Measurements from ENCODE around the gene PHGDH.
A peak's percentile ranks its signal among the peaks of the same experiment; 100 is the strongest.
"Not testable (repeated sequence)": the region's sequence is repeated elsewhere in the genome, so short reads cannot be mapped to it uniquely, and the experiment has no call there.

Gene PHGDH

DNA sequence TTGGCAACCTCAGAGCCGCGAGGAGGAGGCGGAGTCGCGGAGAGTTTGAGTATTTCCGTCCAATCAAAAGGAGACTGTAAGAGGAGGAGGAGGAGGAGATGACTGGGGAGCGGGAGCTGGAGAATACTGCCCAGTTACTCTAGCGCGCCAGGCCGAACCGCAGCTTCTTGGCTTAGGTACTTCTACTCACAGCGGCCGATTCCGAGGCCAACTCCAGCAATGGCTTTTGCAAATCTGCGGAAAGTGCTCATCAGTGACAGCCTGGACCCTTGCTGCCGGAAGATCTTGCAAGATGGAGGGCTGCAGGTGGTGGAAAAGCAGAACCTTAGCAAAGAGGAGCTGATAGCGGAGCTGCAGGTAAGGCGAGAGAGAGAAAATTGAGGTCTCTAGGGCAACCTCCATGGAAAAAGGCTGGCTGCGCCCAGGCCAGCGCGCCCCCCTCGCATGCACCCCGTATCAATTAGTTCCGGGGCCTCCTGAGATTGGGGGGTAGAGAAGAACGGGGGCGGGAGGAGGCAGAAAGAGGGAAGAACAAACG, at the start of gene PHGDH:
PHGDH (plus strand) TSS at position 131 of the 538 bp plus-strand sequence; CDS start at position 220, 89 bp downstream.
- DNase-seq (ENCODE audit: low read depth): peak; percentile 78

DNA sequence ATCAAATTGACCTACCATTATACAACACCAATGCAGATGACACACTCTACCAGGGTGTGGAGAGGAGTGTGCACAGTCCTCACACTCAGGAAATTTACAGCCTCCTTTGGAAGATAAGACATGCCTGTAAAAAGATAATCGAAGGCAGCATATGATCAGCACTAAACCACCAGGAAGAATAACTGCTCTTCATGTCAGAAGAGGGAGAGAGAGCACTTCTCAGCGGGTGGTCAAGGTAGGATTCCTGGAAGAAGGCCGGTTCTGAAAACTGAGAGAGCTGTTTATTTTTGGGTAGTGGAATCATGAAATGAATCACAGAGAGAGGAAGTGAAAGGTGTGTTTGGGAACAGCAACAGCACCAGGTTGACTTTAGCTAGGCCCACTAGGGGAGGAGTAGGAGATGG, 49.7 kb upstream of the PHGDH start:
- no peak for DNase-seq (ENCODE audit: low read depth)

DNA sequence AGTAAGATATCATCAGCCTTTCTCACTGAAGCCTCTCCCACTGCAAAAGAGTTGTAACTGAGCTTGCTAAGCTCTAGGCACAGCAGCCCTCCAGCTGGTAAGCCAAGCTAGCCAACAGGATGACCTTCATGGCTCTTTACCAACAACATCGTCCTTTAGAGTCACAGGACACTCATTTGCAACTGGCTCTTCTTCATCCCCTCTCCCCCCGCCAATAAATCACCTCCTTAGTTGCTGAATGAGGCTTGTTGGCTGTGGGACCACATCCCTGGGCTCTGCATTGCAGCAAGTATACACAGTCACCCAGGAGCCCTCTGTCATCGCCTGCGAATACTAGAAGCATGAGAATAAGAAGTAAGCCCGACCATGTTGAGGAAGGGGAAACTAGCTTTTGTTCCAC, 47.7 kb upstream of the PHGDH start:
- DNase-seq (ENCODE audit: low read depth): no peak

DNA sequence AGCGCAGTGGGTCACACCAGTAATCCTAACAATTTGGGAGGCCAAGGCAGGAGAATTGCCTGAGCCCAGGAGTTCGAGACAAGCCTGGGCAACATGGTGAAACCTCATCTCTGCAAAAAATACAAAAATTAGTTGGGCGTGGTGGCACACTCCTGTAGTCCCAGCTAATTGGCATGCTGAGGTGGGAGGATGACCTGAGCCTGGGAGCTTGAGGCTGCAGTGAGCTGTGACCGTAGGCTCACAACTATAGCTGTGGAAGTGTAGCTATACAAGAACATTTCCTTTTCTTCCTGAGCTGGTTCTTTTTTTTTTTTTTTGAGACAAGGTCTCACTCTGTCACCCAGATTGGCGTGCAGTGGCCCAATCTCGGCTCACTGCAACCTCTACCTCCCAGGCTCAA, 44.6 kb upstream of the PHGDH start:
- no peak for DNase-seq (ENCODE audit: low read depth)

DNA sequence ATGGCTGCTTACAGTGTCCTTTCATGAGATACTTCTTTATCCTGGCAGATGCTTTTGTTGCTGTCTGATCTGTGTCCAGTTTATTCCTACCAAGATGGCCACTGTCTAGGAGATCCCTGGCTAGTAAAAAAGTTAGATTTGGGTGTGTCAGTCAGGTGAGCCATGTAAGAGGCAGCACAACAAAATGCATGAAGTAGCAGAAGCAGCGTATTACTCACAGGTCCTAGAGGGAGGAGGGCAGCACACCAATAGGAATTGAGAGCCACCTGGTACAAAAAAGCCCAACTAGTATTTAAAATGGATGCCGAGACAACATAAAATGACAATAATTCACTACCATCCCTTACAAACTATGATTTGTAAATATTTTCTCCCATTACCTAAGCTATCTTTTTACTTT, 40.8 kb upstream of the PHGDH start:
- DNase-seq (ENCODE audit: low read depth): no peak

DNA sequence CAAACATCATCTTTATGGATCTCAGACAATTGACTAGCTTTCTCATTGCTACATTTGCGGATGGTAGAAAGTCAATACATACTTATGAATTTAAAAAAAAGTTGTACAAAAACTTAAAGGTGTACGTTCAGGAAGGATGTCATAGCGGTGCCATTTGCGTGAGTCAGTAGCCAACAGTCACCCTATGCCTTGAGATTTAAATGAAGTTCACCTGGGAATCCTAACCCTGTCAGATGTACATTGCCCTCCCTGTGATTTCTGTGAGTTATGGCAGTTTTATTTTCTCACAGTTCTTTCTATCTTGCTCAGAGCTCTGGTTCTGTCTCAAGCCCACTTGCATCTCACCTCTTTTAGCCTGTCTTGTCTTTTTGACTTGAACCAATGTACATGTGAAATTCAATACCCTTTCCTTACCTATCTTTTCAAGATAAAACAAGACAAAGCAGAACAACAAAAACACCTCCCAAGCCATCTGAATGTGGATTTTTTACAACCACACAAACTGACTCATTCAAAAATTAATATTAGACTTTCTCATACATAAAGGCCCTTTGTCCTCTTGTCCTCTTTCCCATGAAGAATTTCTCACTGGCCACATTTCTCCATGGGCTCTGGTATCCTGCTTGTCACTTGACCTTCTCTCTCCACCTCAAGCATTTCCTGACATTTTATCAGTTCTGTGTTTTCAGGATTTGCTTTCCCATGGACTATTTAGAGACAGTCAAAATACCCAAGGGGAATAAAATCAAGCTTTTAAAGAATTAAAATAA, 38.4 kb upstream of the PHGDH start:
- DNase-seq (ENCODE audit: low read depth): no peak

DNA sequence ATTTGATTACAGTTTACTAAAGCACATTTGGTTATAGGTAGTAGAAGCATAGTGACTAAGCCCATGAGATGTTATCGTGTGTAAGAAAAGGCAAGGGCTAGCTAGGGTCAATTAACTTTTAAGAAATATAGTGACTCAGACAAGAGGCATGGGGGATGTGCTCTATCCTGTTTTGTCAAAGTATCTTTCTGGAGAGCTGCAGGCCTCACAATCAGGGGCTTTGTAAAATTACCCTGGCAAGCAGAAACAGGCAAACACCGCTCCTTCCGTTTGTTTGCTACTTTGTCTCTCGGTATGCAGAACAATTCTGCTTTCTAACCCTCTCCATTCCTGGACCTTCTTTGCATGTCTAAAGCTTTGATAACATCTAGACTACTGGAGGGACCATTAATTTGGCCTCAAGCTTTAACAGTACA, 37.6 kb upstream of the PHGDH start:
- peak; percentile 23 for DNase-seq (ENCODE audit: low read depth)

DNA sequence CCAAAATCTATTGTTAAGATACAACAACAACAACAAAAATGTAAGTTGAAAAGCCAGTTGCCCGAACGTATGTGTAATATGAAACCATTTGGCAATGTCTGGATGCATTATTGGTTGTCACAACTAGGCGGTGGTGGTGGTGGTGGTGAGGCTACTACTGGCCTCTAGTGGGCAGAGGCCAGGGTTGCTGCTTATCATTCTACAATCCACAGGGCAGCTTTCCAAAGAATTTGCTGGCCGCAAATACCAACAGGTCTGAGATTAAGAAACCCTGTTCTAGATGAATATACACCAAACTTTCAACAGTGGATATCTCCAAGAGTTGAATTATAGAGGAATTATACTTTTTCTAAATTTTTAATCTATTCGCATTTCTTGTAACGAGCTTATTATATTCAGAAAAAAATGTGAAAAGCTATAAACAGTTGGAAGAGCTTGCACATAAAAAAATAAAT, 36.9 kb upstream of the PHGDH start:
- DNase-seq (ENCODE audit: low read depth): peak; percentile 71

DNA sequence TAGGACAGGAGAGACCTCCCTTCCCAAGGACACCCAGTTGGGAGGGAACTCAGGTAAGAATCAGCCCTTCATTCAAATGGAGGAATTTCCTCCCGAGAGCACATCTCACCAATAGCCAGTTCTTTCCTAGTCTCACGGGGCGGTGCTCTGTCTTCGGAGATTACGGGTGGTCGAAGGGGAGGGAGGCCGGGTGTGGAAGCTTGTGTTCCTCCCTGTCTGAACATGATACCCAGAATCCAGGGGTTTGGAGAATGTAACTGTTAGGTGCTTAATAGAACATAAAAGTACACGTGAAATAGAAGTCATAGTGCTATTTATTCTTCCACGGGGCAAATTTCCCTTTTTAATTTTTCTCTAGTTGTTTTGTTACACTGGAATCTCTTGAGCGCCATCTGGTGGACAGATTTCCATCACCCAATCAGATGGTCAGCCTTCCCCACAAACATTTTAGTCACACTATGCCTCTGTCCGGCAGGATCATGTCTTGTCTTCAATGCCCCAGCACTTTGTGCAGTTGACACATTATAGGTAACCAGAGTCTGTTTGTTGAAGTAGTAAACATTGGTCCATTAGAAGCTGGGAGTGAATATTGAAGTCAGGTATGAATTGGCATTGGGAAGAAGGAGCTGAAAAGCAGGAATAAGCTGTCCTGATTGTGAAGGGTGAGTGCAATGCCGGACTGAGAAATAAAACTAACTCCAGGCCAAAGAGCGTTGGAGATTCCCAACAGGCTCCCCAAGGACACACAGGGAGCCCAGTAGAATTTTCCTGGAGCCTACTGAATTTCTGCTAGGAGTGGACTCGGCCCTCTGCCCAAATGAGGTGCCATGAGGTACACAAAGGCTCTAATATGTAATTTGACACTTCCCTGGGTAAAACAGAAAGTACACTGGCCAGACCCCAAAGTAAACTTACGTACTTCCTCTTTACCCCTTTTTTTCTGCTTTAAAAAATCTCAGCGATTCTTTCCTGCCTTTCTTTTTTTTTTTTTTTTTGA, 36.1 kb upstream of the PHGDH start:
- DNase-seq (ENCODE audit: low read depth): peak; percentile 83

DNA sequence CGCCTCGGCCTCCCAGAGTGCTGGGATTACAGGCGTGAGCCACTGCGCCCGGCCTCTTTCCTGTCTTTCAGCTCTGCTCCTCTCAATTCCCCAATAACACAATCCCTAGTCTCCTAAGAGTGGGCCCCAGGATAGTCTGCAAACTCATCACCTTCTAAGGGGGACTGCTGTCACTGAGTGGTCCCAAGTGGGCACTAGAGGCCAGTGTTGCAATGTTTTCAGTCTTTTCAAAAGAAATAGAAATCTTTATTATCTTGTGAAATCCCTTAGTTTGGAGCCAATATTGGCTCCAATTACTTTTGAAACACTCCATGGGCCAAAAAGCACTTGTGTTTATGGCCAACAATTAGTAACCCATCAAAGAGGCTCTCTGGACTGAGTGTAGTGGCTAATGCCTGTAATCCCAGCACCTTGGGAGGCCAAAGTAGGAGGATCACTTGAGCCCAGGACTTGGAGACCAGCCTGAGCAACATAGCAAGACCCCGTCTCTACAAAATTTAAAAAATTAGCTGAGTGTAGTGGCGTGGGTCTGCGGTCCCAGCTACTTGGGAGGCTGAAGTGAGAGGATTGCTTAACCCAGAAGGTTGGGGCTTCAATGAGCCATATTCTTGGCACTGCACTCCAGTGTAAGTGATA, 35.0 kb upstream of the PHGDH start:
- no peak for DNase-seq (ENCODE audit: low read depth)

DNA sequence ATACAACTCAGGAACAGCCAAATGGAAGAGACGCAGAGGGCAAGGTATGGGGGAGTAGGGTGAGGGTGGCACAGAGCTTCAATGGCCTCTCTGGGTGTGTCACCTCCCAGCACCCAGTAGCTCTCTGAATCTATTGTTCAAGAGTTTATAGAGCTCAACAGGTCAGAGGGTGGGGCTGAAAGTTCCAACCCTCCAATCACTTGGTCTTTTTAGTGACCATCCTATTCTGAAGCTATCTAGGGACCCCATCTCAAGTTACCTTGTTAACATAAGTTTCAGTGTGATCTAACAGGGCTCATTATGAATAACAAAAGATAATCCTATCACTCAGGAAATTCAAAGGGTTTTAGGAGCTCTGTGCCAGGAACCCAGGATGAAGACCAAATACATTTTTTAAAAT, 32.5 kb upstream of the PHGDH start:
- DNase-seq (ENCODE audit: low read depth): no peak

DNA sequence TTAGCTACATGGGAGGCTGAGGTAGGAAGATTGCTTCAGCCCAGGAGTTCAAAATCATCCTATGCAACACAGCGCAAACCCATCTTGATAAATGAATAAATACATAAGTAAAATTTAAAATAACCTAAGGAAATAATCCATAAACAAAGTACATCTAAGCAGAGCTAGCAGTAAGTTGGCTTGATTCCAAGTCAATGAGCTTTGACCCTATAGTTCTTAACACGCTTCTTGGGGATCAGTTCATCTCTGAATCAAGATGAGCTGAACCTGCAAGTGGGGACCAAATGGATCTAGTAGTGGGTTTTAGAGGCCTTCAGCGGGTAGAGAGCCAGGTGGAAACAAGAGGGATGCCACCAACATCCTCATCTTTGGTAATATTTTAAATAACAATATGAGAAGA, 31.5 kb upstream of the PHGDH start:
- DNase-seq (ENCODE audit: low read depth): no peak

DNA sequence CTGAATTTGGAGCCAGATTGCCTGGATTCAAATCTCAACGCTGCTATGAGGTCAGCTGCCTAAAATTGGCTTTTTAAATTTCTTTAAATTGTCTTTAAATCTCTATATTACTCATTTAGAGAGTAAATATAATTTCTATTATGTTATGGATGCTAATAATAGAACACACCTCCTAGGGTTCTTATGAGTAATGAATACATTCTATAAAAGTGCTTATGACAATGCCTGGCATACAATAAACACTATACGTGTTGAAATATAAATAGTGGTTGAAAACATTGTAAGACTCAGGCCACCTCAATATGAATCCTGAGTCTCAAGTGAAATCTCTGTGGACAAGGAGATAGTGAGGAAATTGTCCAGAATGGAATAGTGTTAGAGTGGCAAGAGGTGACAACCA, 31.0 kb upstream of the PHGDH start:
- DNase-seq (ENCODE audit: low read depth): no peak

DNA sequence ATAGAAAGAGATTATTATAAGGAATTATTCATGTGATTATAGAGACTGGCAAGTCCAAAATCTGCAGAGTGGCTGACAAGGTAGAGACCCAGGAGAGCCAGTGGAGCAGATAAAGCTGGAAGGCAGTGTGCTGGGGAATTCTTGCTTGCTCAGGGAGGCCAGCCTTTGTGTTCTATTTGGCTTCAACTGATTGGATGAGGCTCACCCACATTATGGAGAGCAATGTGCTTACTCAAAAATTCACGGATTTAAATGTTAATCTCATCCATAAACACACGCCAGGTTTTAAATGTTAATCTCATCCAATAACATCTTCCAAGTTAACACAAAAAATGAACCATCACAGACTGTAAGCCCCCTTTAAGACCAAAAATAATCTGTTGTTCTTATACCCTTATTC, 30.2 kb upstream of the PHGDH start:
- DNase-seq (ENCODE audit: low read depth): no peak

DNA sequence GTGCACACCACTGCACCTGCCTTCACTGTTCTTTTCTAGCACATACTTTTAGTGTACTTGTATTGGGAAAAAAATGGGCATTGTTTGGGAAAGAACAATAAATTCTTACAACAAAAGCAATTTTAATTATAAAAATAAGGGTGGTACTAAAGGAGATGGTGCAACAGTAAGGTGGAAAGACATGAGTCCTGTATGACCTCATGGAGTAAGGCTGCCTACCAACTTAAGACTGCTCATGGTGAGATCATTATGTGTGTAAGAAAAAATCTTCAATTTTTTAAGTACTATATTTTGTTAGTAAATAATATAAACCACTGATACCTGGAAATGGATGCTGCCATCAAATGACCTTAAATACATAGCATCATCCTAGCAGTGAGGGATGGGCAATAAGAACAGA, 29.6 kb upstream of the PHGDH start:
- no peak for DNase-seq (ENCODE audit: low read depth)

DNA sequence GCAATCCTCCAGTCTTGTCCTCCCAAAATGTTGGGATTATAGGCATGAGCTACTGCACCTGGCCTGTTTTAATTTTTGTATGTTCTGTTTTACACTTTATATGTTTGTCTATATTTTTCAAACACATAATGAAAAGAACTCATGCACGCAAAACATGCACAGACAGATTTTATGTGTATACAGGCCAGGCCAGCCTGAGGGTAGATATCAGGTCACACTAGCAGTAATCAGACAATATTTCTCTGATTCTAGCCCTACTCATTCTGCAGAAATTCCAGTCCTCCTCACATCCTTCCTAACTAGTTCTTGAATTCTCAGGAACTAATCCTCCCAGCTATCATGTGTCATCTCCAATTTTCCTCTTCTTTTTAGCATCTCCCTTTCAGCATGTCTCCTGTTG, 27.8 kb upstream of the PHGDH start:
- DNase-seq (ENCODE audit: low read depth): no peak

DNA sequence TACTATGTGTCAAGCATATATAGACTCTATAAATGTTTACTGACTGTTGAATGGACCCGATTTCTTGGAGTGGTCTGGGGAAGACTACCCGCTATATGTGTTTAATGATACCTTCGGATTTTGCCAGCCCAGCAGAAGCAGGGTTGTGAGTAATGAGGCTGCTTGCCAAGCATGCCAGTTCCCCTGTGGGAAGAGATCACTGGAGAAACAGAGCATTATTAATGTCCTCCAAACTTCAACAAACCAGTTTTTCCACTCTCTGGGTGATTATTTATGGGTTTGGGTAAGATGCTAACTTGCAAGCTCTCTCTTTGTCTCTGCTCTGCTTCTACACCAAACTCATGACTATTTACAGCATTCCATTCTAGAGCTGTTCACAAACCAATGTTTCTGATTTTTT, 25.1 kb upstream of the PHGDH start:
- no peak for DNase-seq (ENCODE audit: low read depth)

DNA sequence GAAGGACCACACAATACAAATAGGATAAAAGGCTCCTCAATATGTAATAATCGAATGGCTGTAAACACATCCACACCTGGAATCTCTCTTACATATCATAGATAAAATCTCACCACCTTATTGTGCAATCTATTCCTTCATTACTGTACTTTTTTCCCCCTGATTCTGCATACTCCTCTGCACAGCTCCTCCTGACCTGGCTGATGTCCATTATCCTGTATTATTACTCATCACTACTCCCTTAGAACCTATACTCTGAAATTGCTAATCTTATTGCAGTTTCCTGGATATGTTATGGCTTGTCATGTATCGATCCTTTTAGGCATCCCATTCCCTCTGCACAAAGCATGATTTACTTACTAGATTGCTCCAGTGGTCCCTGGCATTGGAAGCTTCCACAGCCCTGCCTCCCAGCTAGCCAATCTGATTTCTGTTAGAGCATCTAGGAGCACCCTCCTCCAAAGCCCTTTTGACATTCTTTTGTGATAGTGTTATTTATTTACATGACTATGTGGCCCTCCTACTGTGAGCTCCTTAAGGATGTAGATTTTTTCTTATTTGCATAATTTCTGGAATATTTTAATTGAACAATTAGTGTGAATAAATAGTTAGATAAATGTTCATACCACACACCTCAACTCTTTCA, 24.2 kb upstream of the PHGDH start:
- DNase-seq (ENCODE audit: low read depth): no peak

DNA sequence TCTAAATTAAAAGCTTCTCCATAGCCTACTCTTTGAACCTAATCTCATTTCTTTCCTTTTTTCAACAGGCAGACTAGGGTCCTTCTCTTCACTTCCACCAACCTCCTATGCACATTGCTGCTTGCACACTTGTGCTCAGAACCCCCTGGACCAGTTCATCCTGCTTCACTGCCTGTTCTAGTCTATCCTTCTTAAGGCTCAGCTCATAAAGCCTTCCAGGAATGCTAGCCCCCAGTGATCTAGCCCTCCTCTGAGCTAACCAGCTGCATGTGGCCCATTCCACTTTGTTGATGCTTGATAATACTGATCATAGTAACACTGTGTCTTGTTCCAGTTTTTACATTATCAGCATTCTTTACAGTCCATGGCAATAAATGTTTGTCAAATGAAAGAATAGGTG, 22.9 kb upstream of the PHGDH start:
- no peak for DNase-seq (ENCODE audit: low read depth)

DNA sequence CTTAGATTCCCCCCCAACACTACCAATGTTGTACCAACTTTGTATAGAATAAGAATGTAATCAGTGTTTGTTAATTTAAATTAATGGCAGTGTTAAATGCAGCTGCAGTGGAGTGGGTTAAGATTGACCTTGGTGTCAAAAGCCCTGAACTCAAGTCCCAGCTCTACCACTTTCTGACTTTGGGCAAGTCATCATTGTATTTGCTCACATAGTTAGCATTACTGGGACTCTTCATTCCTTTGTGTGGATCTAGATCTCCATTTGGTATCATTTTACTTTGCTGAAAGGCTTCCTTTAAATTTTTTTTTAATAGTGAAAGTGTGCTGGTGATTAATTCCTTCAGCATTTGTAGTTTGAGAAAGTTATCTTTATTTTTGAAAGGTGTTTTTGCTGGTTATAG, 22.2 kb upstream of the PHGDH start:
- no peak for DNase-seq (ENCODE audit: low read depth)

DNA sequence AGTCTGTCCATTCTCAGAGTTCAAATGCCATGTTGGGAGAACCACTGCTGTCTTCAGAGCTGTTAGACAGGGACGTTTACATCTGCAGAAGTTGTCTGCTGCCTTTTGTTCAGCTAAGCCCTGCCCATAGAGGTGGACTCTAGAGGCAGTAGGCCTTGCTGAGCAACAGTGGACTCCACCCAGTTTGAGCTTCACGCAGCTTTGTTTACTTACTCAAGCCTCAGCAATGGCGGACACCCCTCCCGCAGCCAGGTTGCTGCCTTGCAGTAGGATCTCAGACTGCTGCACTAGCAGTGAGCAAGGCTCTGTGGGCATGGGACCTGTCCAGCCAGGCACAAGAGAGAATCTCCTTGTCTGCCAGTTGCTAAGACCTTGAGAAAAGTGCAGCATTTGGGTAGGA, 14.9 kb upstream of the PHGDH start:
- not testable (repeated sequence) for DNase-seq (ENCODE audit: low read depth)

DNA sequence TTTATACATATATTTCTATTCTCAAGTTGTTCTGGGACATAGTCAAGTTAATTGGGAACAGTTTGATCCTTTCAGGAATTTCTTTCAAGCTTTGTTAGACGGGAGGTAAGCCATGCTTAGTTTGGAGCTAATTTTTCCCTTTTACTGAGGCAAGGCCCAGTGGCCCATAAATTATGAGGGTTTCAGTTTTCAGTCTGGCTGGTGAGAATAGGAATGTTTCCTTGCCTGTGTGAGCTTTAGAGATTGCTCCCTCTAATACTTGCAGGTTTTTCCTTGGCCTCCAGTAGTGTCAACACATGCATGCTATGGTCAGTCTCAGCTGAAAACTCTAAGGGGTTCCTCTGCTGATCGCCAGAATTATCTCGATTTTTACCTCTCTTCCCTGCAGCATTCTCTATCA, 14.1 kb upstream of the PHGDH start:
- DNase-seq (ENCODE audit: low read depth): no peak
